H1 (cell line): ENCODE data around the gene RAB31. TPM values are rescaled to one million over a fixed set of nuclear protein-coding genes. Genes with fewer than 3 reads are reported as not detected.

Source experiments
- CTCF ChIA-PET: fragments of 300-600 bp; sonication (Branson Sonifier 250); formaldehyde crosslinking; loops from one replicate; lab custom pipeline; 2021; ENCODE audit not compliant: partially characterized antibody; lab: Charles Lee
- POLR2A ChIA-PET: fragments of 300-600 bp; sonication (Branson Sonifier 250); formaldehyde crosslinking; loops from one replicate; lab custom pipeline; 2021; ENCODE audit warnings: inconsistent platforms; ENCODE audit not compliant: partially characterized antibody; lab: Charles Lee
- DNase-seq, 2 experiments: peaks; one replicate each; pipeline versions ENCODE4 v3.0.0 to v3.0.0-alpha.2; 2010 to 2022; ENCODE audit warnings: low spot score in 2 of 2, low read depth in 1 of 2, mixed read lengths in 1 of 2
- FAIRE-seq: peaks from 2 replicates; lab custom pipeline; 2011; peaks lifted over from hg19 to GRCh38; lab: Jason Lieb, UNC
- H2AFZ ChIP-seq: 2 replicates; pipeline ENCODE4 v1.8.1; 2012; ENCODE audit warnings: low read length, inconsistent platforms
- H2AK5ac ChIP-seq: 2 replicates; pipeline ENCODE4 v1.6.1; 2013; ENCODE audit warnings: low read depth, low read length
- H2BK120ac ChIP-seq: replicated peaks from 2 replicates; pipeline ENCODE3; 2013; ENCODE audit warnings: low read depth, low read length, inconsistent platforms
- H2BK12ac ChIP-seq: 2 replicates; pipeline ENCODE4 v1.6.1; 2013; ENCODE audit warnings: low read depth, low read length
- H2BK15ac ChIP-seq: 2 replicates; pipeline ENCODE4 v1.6.1; 2013; ENCODE audit warnings: low read length
- H2BK20ac ChIP-seq: 2 replicates; pipeline ENCODE4 v1.6.1; 2013; ENCODE audit warnings: low read length
- H2BK5ac ChIP-seq: 2 replicates; pipeline ENCODE4 v1.6.1; 2013; ENCODE audit warnings: low read depth, low read length
- H3K14ac ChIP-seq: 2 replicates; pipeline ENCODE4 v1.6.1; 2013; ENCODE audit warnings: inconsistent platforms; ENCODE audit not compliant: insufficient read length
- H3K18ac ChIP-seq: 2 replicates; pipeline ENCODE4 v1.6.1; 2013; ENCODE audit warnings: low read length; ENCODE audit errors: extremely low read depth
- H3K23ac ChIP-seq: 2 replicates; pipeline ENCODE4 v1.6.1; 2013; ENCODE audit warnings: inconsistent platforms; ENCODE audit not compliant: insufficient read length
- H3K23me2 ChIP-seq: 2 replicates; pipeline ENCODE4 v1.6.1; 2013; ENCODE audit warnings: low read depth, low read length
- H3K27ac ChIP-seq: 2 replicates; pipeline ENCODE4 v1.6.1; 2011; ENCODE audit warnings: low read depth, low read length, inconsistent platforms
- H3K27me3 ChIP-seq, 4 experiments: replicated peaks in 1 of 4; 1 replicate in 1 of 4; 2 replicates in 3 of 4; pipeline versions ENCODE4 v1.6.1 to v1.8.1; 2011 to 2013; ENCODE audit warnings: low read length in 3 of 4, mild to moderate bottlenecking in 3 of 4, inconsistent platforms in 2 of 4, mixed read lengths in 2 of 4, moderate library complexity in 1 of 4; ENCODE audit not compliant: control insufficient read depth in 3 of 4, insufficient read depth in 3 of 4; ENCODE audit errors: extremely low read depth in 1 of 4
- H3K36me3 ChIP-seq, 4 experiments: 2 replicates each; pipeline versions ENCODE4 v1.6.1 to v1.8.1; 2011 to 2013; ENCODE audit warnings: mild to moderate bottlenecking in 4 of 4, low read length in 3 of 4, moderate library complexity in 2 of 4, control low read depth in 1 of 4, inconsistent platforms in 1 of 4; ENCODE audit not compliant: insufficient read depth in 4 of 4, control insufficient read depth in 2 of 4
- H3K4ac ChIP-seq: replicated peaks from 2 replicates; pipeline ENCODE3; 2013; ENCODE audit warnings: low read length, low read depth, mixed read lengths, inconsistent platforms; ENCODE audit not compliant: insufficient read length
- H3K4me1 ChIP-seq, 4 experiments: replicated peaks in 1 of 4; 1 replicate in 1 of 4; 2 replicates in 3 of 4; pipeline versions ENCODE4 v1.6.1 to v1.8.1; 2011 to 2013; ENCODE audit warnings: low read length in 3 of 4, inconsistent platforms in 2 of 4, mixed read lengths in 1 of 4; ENCODE audit not compliant: insufficient read depth in 4 of 4, control insufficient read depth in 3 of 4
- H3K4me2 ChIP-seq, 2 experiments: 2 replicates each; pipeline versions ENCODE4 v1.6.1 to v1.8.1; 2011 to 2013; ENCODE audit warnings: low read depth in 2 of 2, low read length in 2 of 2, control low read depth in 1 of 2, inconsistent platforms in 1 of 2, mild to moderate bottlenecking in 1 of 2; ENCODE audit not compliant: insufficient read depth in 1 of 2
- H3K4me3 ChIP-seq, 4 experiments: fragments of 200-600, 300-600 bp in 1 of 4; sonication (generic), shearing (Covaris generic), sonication (Bioruptor Twin) in 1 of 4; 2 replicates each; pipeline versions ENCODE4 v1.5.1 to v1.8.1; 2011 to 2016; ENCODE audit warnings: low read length in 4 of 4, low read depth in 3 of 4, control low read depth in 2 of 4, inconsistent platforms in 2 of 4, mild to moderate bottlenecking in 2 of 4, mixed read lengths in 1 of 4, moderate library complexity in 1 of 4; ENCODE audit not compliant: insufficient read depth in 2 of 4; ENCODE audit errors: extremely low read depth in 1 of 4
- H3K56ac ChIP-seq: replicated peaks from 2 replicates; pipeline ENCODE3; 2013; ENCODE audit warnings: low read depth, mild to moderate bottlenecking, mixed read lengths, low read length, inconsistent platforms; ENCODE audit not compliant: insufficient read length
- H3K79me1 ChIP-seq: 2 replicates; pipeline ENCODE4 v1.6.1; 2013; ENCODE audit warnings: low read depth, low read length, control low read depth
- H3K79me2 ChIP-seq, 2 experiments: 2 replicates each; pipeline versions ENCODE4 v1.6.1 to v1.8.1; 2012 to 2013; ENCODE audit warnings: low read length in 2 of 2, mild to moderate bottlenecking in 2 of 2, inconsistent platforms in 1 of 2; ENCODE audit not compliant: insufficient read depth in 2 of 2, control insufficient read depth in 1 of 2
- H3K9ac ChIP-seq, 4 experiments: replicated peaks in 1 of 4; 1 replicate in 1 of 4; 2 replicates in 3 of 4; pipeline versions ENCODE4 v1.6.1 to v1.8.1; 2011 to 2013; ENCODE audit warnings: low read depth in 3 of 4, low read length in 3 of 4, control low read depth in 2 of 4, mild to moderate bottlenecking in 2 of 4, moderate library complexity in 2 of 4, inconsistent platforms in 1 of 4; ENCODE audit errors: extremely low read depth in 1 of 4
- H3K9me3 ChIP-seq, 2 experiments: 2 replicates each; pipeline versions ENCODE4 v1.6.1 to v1.8.1; 2012 to 2013; ENCODE audit warnings: mild to moderate bottlenecking in 2 of 2, moderate library complexity in 2 of 2, control low read depth in 1 of 2, inconsistent platforms in 1 of 2, low read depth in 1 of 2, low read length in 1 of 2, mixed read lengths in 1 of 2; ENCODE audit not compliant: insufficient read depth in 2 of 2
- H4K20me1 ChIP-seq, 2 experiments: replicated peaks in 1 of 2; 2 replicates each; pipeline versions ENCODE3 to v1.8.1; 2011 to 2013; ENCODE audit warnings: inconsistent platforms in 2 of 2, low read length in 2 of 2, mild to moderate bottlenecking in 1 of 2; ENCODE audit not compliant: insufficient read depth in 2 of 2, control insufficient read depth in 1 of 2
- H4K5ac ChIP-seq: 2 replicates; pipeline ENCODE4 v1.6.1; 2013; ENCODE audit warnings: low read length, low read depth, mixed read lengths, inconsistent platforms; ENCODE audit not compliant: insufficient read length
- H4K8ac ChIP-seq: 2 replicates; pipeline ENCODE4 v1.8.0; 2013; ENCODE audit warnings: mild to moderate bottlenecking, moderate library complexity, low read length, inconsistent platforms; ENCODE audit not compliant: insufficient read depth; ENCODE audit errors: extremely low read depth
- H4K91ac ChIP-seq: replicated peaks from 2 replicates; pipeline ENCODE3; 2013; ENCODE audit warnings: low read length, mixed read lengths, inconsistent platforms; ENCODE audit not compliant: insufficient read length
- SIRT6 ChIP-seq: IDR thresholded peaks from one replicate; pipeline ENCODE4 v1.7.1; 2012; ENCODE audit warnings: low read length, inconsistent platforms
- TEAD4 ChIP-seq: IDR thresholded peaks from 2 replicates; pipeline ENCODE4 v1.6.1; 2012; ENCODE audit warnings: low read depth, low read length, inconsistent platforms, mixed read lengths
- WGBS, 2 experiments: shearing (Covaris generic) in 1 of 2; methylation state at CpG; one replicate each; pipeline versions ENCODE4 v1.1.6 to v1.1.7; 2013 to 2015; ENCODE audit warnings: low lambda C conversion rate in 2 of 2, mixed read lengths in 2 of 2, inconsistent platforms in 1 of 2, low coverage in 1 of 2, missing lambda C conversion rate in 1 of 2; ENCODE audit not compliant: insufficient replicate concordance in 2 of 2, insufficient coverage in 1 of 2, insufficient read length in 1 of 2; ENCODE audit errors: extremely low coverage in 1 of 2, missing lambda C conversion rate in 1 of 2; 5-methylcytosine and 5-hydroxymethylcytosine counted together
- polyA plus RNA-seq, 7 experiments: library from polyadenylated mRNA; depleted of rRNA in 3 of 7; stranded (reverse) in 5 of 7; unstranded in 2 of 7; fragments of >200 nt in 5 of 7; fragments of 200-250 nt in 2 of 7; gene quantifications; 1 replicate in 5 of 7; 2 replicates in 1 of 7; 4 replicates in 1 of 7; pipeline versions ENCODE4 v1.2.1 to v1.2.3, GENCODE V29; 2011 to 2013; ENCODE audit warnings: missing spikeins in 2 of 7, mixed read lengths in 2 of 7
- total RNA-seq: library from RNA; stranded (reverse); fragmentation: NEBNext Ultra II Directional; extraction: Animal tissue kit (Norgen Biotek cat#: 25700); gene quantifications from 2 replicates; pipeline ENCODE4 v1.2.1, GENCODE V29; 2021

Gene RAB31
- total and polyA plus RNA-seq, 2 of the 8 experiments (the other 6 are each of a cell fraction or from before 2014, with no cell fraction given) = 15.2 to 40.9 TPM

- POLR2A ChIA-PET = no interaction called here
- no peak overlapping the region; a peak in 1 of 4 replicates for H3K4me2 ChIP-seq
- 0 out of 2 replicates have a peak overlapping the region, but pooled peaks have one; percentile 73 for H2BK20ac ChIP-seq
- no peak overlapping the region for H4K91ac ChIP-seq
- peaks cover 13 to 34% (median 15%) of the 10 kb centered on the region in 4 experiments for H3K4me1 ChIP-seq
- H3K36me3 ChIP-seq = no peaks in the 10 kb centered on the region
- peak overlapping the region; percentile 56; the same call in 1 of the 2 replicates for H2BK12ac ChIP-seq
- no peaks in the 10 kb centered on the region for H3K9me3 ChIP-seq
- 0 out of 2 replicates have a peak overlapping the region, but pooled peaks have one; percentile 54 for H3K27ac ChIP-seq
- no peak for FAIRE-seq
- no peak overlapping the region for H3K23ac ChIP-seq
- H3K23me2 ChIP-seq = no peaks in the 10 kb centered on the region
- H3K4me3 ChIP-seq = no peak overlapping the region
- CTCF ChIA-PET = interaction anchor here (1.3 to 1.7 kb wide), 2 partner anchors 8 to 11 kb away, joined by 3 to 4 read pairs; no protein-coding TSS in a partner anchor
- H2AK5ac ChIP-seq = peak overlapping the region; percentile 45; the same call in 1 of the 2 replicates
- TF ChIP-seq TEAD4 (peak; percentile 49; the same call in 1 of the 2 replicates), SIRT6 (no peak)
- H3K14ac ChIP-seq = no peak overlapping the region
- H3K18ac ChIP-seq = no peak overlapping the region
- no peak overlapping the region for H2AFZ ChIP-seq
- DNase-seq = no peak
- no peak overlapping the region for H2BK5ac ChIP-seq
- H4K8ac ChIP-seq = no peak overlapping the region
- peaks cover 3% of the 10 kb centered on the region for H3K79me1 ChIP-seq
- no peak overlapping the region for H2BK120ac ChIP-seq
- H3K56ac ChIP-seq = no peak overlapping the region
- no peak overlapping the region for H3K9ac ChIP-seq
- no peak overlapping the region for H4K5ac ChIP-seq
- WGBS, 2 experiments = 80% methylated on average over 4 of the region's 10 CpGs; no CpG with 5 or more reads in 1 of the 2 experiments
- H2BK15ac ChIP-seq = peak overlapping the region; percentile 25; the same call in 1 of the 2 replicates
- no peak overlapping the region for H3K4ac ChIP-seq
- H3K27me3 ChIP-seq = no peaks in the 10 kb centered on the region
- H4K20me1 ChIP-seq = no peaks in the 10 kb centered on the region
- H3K79me2 ChIP-seq = no peaks in the 10 kb centered on the region
Measured at GRCh38 chr18:9839853-9840252, 131.8 kb downstream of the RAB31 start.
